Measurements from ENCODE around the gene HDAC7.

Gene HDAC7

DNA sequence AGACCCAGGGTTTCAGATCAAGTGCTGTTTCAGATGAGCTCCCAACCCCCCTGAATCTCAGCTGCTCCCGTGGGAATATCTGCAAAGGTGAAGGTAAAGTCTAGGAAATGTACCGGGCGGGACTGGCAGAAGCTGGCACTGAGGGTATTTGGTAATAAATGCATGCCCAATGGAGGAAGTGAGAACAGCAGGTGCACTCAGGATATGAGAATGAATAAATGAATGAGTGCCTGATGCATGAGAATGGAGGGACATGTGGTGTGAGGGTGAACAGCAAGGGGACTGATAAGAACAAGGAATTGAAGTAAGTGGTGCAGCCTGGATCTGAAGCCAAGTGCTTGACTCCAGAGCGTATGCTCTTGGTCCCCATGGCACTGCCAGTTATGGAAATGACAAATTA lies 72.6 kb downstream of the HDAC7 start:
- Mint-ChIP-seq H3K9me3 (no peaks in the 10 kb centered on the region), H3K36me3 (ENCODE audit: low read depth) (no peaks in the 10 kb centered on the region), H3K4me1 (ENCODE audit: low read depth) (peaks cover 3% of the 10 kb centered on the region), H3K4me3 (no peak overlapping the region), H3K27me3 (ENCODE audit: low read depth) (peaks cover 17% of the 10 kb centered on the region), H3K27ac (no peak overlapping the region)

GRCh38 chr12:47746523-47746922 lies 73.2 kb downstream of the HDAC7 start:
- Mint-ChIP-seq H3K36me3 (ENCODE audit: low read depth) (no peaks in the 10 kb centered on the region), H3K27ac (no peak overlapping the region), H3K4me1 (ENCODE audit: low read depth) (peaks cover 5% of the 10 kb centered on the region), H3K27me3 (ENCODE audit: low read depth) (peaks cover 17% of the 10 kb centered on the region), H3K4me3 (no peak overlapping the region), H3K9me3 (no peaks in the 10 kb centered on the region)

DNA sequence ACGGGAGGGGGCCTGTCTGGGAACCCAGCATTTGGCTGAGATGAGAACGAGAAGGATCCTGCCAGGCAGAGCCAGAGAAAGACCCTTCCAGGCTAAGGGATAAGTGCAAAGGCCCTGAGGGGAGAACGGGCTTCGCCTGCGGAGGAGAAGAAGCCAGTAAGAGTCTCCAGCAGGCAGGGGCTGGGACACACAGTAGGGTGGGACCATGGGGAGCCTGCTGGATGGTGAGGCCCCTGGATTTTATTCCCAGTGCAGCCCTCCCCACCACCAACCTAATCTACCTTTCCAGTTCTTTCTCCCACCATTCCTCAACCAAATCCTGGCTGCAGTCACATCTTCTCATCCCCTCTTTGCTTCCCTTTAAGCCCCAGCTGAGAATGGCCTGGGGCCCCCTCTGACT lies 73.6 kb downstream of the HDAC7 start:
- Mint-ChIP-seq H3K4me3 (no peak overlapping the region), H3K27me3 (ENCODE audit: low read depth) (peaks cover 17% of the 10 kb centered on the region), H3K4me1 (ENCODE audit: low read depth) (peaks cover 9% of the 10 kb centered on the region), H3K9me3 (no peaks in the 10 kb centered on the region), H3K27ac (no peak overlapping the region), H3K36me3 (ENCODE audit: low read depth) (no peaks in the 10 kb centered on the region)

DNA sequence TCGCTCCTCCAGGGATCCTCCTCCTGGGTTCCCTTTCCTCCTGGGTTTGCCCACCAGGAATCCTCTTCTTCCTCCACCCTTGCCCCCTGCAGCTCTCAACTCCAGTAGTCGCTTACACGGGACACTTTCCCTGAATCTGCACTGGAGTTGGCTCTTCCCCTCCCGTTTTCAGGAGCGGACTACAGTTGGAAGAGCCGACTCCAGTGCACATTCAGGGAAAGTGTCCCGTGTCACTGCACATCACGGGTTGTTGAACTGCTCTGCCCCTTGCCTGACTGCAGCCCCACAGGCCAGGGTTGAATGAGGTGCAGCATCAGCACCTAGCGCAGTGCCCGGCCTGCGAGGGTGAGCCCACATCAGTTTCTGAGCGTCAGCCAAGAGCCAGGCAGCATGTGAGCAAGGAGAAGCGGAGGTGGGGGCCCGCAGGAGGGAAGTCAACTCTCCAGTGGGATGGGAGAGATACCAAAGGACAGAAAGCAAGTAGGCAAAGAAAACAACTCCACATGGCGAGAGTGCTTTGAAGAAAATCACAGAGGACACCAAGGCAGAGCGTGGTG lies 74.1 kb downstream of the HDAC7 start:
- Mint-ChIP-seq H3K4me3 (no peak overlapping the region), H3K27ac (no peak overlapping the region), H3K4me1 (ENCODE audit: low read depth) (peaks cover 9% of the 10 kb centered on the region), H3K36me3 (ENCODE audit: low read depth) (no peaks in the 10 kb centered on the region), H3K27me3 (ENCODE audit: low read depth) (peaks cover 17% of the 10 kb centered on the region), H3K9me3 (no peaks in the 10 kb centered on the region)

DNA sequence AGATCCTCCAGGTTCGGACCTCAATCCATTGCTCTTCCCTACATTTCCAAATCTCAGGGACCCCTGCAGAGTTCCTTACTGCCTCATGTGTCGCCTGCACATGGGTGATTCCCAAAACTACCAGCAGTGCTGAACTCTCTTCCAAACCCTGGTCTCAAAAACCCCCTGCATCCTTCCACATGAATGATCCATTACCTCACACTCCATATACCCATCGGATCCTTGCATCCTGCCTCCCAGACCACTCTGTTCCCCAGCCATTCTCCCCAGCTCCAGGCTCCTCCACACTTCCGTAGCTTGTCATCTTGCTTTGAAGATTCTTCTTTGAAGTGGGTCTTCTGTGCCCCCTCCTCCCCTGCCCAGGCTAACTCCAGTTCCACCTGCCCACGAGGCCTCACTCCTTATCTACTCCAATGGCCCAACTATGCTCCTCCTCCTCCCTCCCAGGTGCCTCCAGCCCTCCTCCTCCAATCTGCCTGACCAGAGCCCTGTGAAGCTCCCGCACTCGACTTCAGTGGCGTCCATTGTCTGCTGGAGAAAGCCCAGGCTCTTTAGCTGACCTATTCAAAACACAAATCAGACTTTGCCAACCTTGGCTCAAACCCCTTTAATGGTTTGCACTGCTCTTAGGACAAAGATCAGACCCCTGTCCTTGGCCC lies 74.8 kb downstream of the HDAC7 start:
- Mint-ChIP-seq H3K4me1 (ENCODE audit: low read depth) (peaks cover 9% of the 10 kb centered on the region), H3K27me3 (ENCODE audit: low read depth) (peaks cover 17% of the 10 kb centered on the region), H3K9me3 (no peaks in the 10 kb centered on the region), H3K36me3 (ENCODE audit: low read depth) (no peaks in the 10 kb centered on the region), H3K4me3 (no peak overlapping the region), H3K27ac (no peak overlapping the region)

- no peak overlapping the region for H3K4me3 Mint-ChIP-seq
- peaks cover 17% of the 10 kb centered on the region for H3K27me3 Mint-ChIP-seq (ENCODE audit: low read depth)
- no peak overlapping the region for H3K27ac Mint-ChIP-seq
- H3K36me3 Mint-ChIP-seq (ENCODE audit: low read depth) = no peaks in the 10 kb centered on the region
- peaks cover 9% of the 10 kb centered on the region for H3K4me1 Mint-ChIP-seq (ENCODE audit: low read depth)
- no peaks in the 10 kb centered on the region for H3K9me3 Mint-ChIP-seq
These were observed 75.6 kb downstream of the HDAC7 start for GRCh38 chr12:47744005-47744651.

DNA sequence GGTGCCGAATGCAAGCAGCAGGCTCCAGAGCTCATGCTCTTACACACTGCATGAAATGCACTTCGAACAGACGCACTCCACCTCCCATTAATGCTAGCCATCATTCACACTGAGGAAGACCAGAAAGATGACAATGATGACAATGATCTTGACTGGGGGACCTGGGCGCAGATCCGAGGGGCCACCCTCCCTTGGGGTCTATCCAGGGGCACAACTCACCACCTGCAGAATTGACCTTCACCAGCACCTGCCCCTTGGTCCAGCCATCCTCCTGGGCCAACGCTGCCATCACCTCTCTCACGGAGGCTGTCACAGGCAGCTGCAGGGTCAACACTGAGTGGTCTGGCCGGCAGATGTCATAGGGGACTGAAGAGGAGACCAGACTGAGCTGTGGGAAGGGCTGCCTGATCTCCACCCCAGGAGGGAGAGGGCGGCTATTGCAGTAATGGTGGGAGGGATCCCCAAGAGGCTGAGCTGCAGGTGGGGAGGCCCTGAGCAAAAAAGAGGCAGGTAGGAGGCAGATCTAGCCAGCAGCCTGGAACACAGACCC lies 76.3 kb downstream of the HDAC7 start:
- Mint-ChIP-seq H3K27me3 (ENCODE audit: low read depth) (peaks cover 17% of the 10 kb centered on the region), H3K4me1 (ENCODE audit: low read depth) (peaks cover 9% of the 10 kb centered on the region), H3K4me3 (no peak overlapping the region), H3K36me3 (ENCODE audit: low read depth) (no peaks in the 10 kb centered on the region), H3K9me3 (no peaks in the 10 kb centered on the region), H3K27ac (no peak overlapping the region)

DNA sequence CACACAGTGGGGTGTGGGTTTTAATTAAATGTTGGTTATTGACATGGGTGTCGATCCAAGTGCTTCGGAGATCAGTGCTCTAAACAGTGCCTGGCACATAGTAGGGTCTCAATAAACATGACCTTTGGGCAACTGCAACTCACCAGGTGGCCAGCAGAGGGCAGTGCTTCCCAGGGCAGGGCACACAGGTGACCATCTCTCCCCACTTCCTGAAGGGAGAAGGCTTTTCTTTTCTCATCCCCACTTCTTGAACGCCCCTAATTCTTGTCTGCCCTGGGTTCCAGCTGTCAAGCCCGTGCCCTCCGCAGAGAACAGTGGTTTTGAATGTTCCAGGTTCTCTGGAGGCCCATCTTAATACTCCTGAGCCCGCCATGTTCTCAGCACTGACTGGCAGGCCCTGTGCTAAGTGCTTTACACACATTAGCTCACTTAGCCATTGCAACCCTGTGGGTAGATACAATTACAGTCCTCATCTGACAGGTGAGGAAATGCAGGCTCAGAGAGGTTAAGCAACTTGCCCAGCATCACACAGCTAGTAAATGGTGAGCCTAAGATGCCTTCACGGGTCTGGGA lies 77.4 kb downstream of the HDAC7 start:
- Mint-ChIP-seq H3K4me1 (ENCODE audit: low read depth) (peaks cover 9% of the 10 kb centered on the region), H3K27ac (no peak overlapping the region)

GRCh38 chr12:47741340-47741703 lies 78.4 kb downstream of the HDAC7 start:
- Mint-ChIP-seq H3K27ac (no peak overlapping the region), H3K9me3 (no peaks in the 10 kb centered on the region), H3K27me3 (ENCODE audit: low read depth) (peaks cover 17% of the 10 kb centered on the region), H3K4me1 (ENCODE audit: low read depth) (peaks cover 9% of the 10 kb centered on the region), H3K36me3 (ENCODE audit: low read depth) (no peaks in the 10 kb centered on the region), H3K4me3 (no peak overlapping the region)

More for the DNA sequence above, 77.4 kb downstream of the HDAC7 start:
- Mint-ChIP-seq H3K4me3 (no peak overlapping the region), H3K27me3 (ENCODE audit: low read depth) (peaks cover 17% of the 10 kb centered on the region), H3K9me3 (no peaks in the 10 kb centered on the region), H3K36me3 (ENCODE audit: low read depth) (no peaks in the 10 kb centered on the region)

DNA sequence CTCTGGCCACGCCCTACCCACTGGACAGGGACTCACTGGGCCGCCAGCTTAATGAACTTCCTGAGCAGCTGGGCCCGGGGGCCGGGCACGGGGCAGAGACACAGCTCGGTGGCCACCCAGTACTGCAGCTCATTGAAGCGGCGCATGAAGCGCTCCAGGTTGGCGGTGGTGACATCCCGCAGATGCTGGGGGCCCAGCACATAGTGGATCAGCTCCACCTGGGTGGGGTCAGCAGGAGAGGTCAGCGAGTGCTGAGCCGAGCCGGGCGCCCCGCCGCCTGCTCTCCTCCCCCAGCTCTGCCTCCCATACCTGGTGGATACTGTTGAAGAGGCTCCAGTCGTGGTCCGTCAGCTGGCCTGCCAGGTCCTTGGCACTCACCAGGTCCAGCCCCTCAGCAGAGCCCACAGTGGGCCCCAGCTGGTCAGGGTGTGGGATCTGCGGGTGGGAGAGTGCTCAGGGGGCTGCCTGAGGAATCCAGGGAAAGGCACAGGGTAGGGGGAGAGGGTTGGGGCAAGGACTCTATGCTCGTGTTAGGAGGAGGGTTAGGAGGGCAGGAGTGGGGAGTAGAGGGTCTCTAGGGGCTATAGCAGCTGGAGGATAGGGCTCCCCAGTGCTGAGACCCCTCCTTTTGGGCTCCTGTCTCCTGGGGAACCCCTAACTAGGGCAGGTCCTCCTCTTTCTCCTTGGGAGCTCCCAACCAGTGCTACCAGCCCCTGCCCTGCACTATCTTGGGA lies 78.9 kb downstream of the HDAC7 start:
- Mint-ChIP-seq H3K9me3 (no peaks in the 10 kb centered on the region), H3K27me3 (ENCODE audit: low read depth) (peaks cover 17% of the 10 kb centered on the region), H3K4me1 (ENCODE audit: low read depth) (peaks cover 9% of the 10 kb centered on the region), H3K27ac (no peak overlapping the region), H3K4me3 (no peak overlapping the region), H3K36me3 (ENCODE audit: low read depth) (no peaks in the 10 kb centered on the region)

DNA sequence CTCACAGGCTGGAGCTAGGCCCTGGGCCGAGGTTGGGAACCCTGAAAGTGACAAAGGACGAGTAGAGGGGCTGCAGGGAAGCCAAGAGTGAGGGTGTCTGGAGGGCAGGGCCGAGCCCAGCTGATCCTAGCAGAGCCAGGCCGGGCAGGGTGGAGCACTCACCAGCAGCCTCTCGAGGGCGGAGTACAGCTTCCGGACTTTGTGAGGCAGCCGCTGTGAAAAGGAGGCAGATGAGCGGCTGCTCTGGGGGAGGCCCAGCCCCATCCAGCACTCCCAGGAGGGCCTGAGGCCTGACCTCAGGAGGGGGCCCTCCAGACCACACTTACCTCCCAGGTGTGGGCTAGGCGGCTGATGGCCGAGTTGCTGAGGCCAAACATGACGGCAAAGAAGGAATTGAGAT lies 79.7 kb downstream of the HDAC7 start:
- Mint-ChIP-seq H3K36me3 (ENCODE audit: low read depth) (no peaks in the 10 kb centered on the region), H3K27ac (no peak overlapping the region), H3K4me3 (no peak overlapping the region), H3K9me3 (no peaks in the 10 kb centered on the region), H3K4me1 (ENCODE audit: low read depth) (peaks cover 9% of the 10 kb centered on the region), H3K27me3 (ENCODE audit: low read depth) (peaks cover 14% of the 10 kb centered on the region)

DNA sequence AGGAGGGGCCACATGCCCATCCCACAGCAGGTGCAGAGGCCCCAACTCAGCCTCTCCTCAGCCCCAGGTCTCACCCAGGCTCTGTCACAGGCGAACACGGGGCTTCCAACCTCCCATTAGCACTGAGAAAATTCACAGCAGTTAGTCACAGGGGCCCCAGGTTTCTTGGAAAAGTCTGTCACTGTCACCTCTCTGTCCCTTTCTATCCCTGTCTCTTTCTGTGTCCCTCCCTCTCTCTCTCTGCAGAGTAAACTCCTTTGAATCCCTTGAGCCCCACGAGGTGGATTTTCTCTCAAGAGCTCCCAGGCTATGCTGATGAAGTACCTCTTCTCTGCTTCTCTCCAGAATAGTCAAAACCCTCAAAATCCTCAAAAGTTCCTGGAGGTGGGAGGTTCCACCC lies 80.4 kb downstream of the HDAC7 start:
- Mint-ChIP-seq H3K27me3 (ENCODE audit: low read depth) (peaks cover 10% of the 10 kb centered on the region), H3K4me1 (ENCODE audit: low read depth) (peaks cover 9% of the 10 kb centered on the region), H3K9me3 (no peaks in the 10 kb centered on the region), H3K4me3 (no peak overlapping the region), H3K36me3 (ENCODE audit: low read depth) (no peaks in the 10 kb centered on the region), H3K27ac (no peak overlapping the region)

GRCh38 chr12:47737936-47738594 lies 81.6 kb downstream of the HDAC7 start:
- H3K4me3 Mint-ChIP-seq = no peak overlapping the region
- H3K4me1 Mint-ChIP-seq (ENCODE audit: low read depth) = peaks cover 9% of the 10 kb centered on the region
- no peaks in the 10 kb centered on the region for H3K36me3 Mint-ChIP-seq (ENCODE audit: low read depth)
- no peaks in the 10 kb centered on the region for H3K9me3 Mint-ChIP-seq
- peaks cover 1% of the 10 kb centered on the region for H3K27me3 Mint-ChIP-seq (ENCODE audit: low read depth)
- no peak overlapping the region for H3K27ac Mint-ChIP-seq
